ENCODE measurements around the gene CAPZA1. TPM values are rescaled to one million over a fixed set of nuclear protein-coding genes. Genes with fewer than 3 reads are reported as not detected.

The CAPZA1 gene
- total RNA-seq, 1 donor from 2014 or later: 121 TPM

DNA sequence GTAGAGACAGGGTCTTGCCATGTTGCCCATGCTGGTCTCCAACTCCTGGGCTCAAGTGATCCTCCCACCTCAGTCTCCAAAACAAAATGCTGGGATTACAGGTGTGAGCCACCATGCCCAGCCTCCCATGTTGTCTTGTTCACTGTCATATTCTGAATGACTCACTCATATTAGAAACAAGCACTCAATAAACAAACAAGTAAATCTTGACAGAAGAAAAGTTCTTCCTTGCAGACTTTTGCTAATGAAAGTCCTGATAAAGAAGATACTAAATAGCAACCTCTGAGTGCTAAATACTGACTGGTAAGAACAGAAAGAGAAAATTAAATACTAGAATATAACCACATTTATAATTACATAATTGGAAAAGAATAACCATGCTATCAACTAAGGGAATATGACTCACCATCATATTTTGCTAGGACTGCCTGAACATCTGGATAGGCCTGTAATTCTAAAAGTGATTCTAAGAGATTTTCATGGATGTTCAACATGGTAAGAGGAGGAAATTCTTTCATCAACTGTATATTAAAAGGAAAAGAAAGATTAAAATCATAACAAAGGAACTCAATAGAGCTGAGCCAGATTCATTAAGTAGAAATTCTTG, 37.9 kb upstream of the CAPZA1 start:
- DNase-seq (ENCODE audit: low spot score): no peak
- no peaks in the 10 kb centered on the region for H3K27me3 Mint-ChIP-seq (ENCODE audit: low read depth)
- no peak overlapping the region for H3K27ac Mint-ChIP-seq (ENCODE audit: unreplicated experiment)
- H3K36me3 Mint-ChIP-seq (ENCODE audit: low read depth): peaks cover 8% of the 10 kb centered on the region
- peaks cover 8% of the 10 kb centered on the region for H3K4me1 Mint-ChIP-seq (ENCODE audit: low read depth)
- no peaks in the 10 kb centered on the region for H3K9me3 Mint-ChIP-seq (ENCODE audit: low read depth)
- TF ChIP-seq, protein P1, sequence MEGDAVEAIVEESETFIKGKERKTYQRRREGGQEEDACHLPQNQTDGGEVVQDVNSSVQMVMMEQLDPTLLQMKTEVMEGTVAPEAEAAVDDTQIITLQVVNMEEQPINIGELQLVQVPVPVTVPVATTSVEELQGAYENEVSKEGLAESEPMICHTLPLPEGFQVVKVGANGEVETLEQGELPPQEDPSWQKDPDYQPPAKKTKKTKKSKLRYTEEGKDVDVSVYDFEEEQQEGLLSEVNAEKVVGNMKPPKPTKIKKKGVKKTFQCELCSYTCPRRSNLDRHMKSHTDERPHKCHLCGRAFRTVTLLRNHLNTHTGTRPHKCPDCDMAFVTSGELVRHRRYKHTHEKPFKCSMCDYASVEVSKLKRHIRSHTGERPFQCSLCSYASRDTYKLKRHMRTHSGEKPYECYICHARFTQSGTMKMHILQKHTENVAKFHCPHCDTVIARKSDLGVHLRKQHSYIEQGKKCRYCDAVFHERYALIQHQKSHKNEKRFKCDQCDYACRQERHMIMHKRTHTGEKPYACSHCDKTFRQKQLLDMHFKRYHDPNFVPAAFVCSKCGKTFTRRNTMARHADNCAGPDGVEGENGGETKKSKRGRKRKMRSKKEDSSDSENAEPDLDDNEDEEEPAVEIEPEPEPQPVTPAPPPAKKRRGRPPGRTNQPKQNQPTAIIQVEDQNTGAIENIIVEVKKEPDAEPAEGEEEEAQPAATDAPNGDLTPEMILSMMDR (IDR thresholded peaks at IDR 0.05): no peak
- no peak overlapping the region for H3K4me3 Mint-ChIP-seq (ENCODE audit: unreplicated experiment)

DNA sequence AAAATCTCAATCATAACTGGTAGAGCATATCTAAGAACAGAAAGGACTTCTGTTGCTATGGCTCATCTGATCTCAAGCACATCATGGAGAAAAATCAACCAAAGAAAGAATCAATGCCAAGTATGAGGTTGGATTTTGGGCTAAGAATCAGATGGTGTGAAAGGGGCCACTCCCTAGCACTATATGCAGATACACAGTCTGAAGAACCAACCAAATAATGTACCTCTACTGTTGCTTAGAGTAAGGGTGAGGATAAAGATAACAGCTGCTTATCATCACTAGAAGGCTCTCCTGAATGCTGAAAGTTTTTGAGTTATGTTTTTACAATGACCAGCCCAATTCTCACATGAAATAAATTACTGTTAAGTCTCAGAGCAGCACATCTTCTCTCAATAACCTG, 36.3 kb upstream of the CAPZA1 start:
- TF ChIP-seq, protein P1 (IDR thresholded peaks at IDR 0.05): no peak
- Mint-ChIP-seq H3K4me1 (ENCODE audit: low read depth) (peaks cover 8% of the 10 kb centered on the region), H3K27me3 (ENCODE audit: low read depth) (no peaks in the 10 kb centered on the region), H3K27ac (ENCODE audit: unreplicated experiment) (no peak overlapping the region), H3K36me3 (ENCODE audit: low read depth) (peaks cover 14% of the 10 kb centered on the region), H3K4me3 (ENCODE audit: unreplicated experiment) (no peak overlapping the region), H3K9me3 (ENCODE audit: low read depth) (peaks cover 6% of the 10 kb centered on the region)
- DNase-seq (ENCODE audit: low spot score): no peak

DNA sequence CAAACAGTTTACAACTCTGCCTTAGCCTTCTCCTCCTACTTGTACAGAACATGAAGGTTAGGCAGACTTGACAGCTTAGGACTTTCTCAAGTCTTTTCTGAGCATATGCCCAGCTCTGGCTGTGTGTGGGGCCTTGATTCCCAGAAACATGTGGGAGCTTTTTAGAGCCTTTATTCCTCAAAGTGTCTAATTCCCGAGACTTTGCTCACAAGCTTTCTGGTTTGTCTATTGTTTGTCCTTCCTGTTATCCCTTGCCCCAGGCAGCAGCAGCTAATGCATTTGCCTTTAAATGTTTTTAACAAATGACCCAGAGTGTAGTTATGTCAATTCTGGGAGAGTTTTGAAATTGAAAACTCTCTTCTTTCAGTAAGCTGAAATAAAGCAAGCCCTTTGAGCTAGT, 29.9 kb upstream of the CAPZA1 start:
- Mint-ChIP-seq H3K4me3 (ENCODE audit: unreplicated experiment) (no peak overlapping the region), H3K27me3 (ENCODE audit: low read depth) (no peaks in the 10 kb centered on the region), H3K4me1 (ENCODE audit: low read depth) (peaks cover 3% of the 10 kb centered on the region), H3K36me3 (ENCODE audit: low read depth) (peaks cover 26% of the 10 kb centered on the region), H3K27ac (ENCODE audit: unreplicated experiment) (no peak overlapping the region), H3K9me3 (ENCODE audit: low read depth) (peaks cover 18% of the 10 kb centered on the region)
- no peak for DNase-seq (ENCODE audit: low spot score)
- TF ChIP-seq, protein P1 (IDR thresholded peaks at IDR 0.05): no peak

DNA sequence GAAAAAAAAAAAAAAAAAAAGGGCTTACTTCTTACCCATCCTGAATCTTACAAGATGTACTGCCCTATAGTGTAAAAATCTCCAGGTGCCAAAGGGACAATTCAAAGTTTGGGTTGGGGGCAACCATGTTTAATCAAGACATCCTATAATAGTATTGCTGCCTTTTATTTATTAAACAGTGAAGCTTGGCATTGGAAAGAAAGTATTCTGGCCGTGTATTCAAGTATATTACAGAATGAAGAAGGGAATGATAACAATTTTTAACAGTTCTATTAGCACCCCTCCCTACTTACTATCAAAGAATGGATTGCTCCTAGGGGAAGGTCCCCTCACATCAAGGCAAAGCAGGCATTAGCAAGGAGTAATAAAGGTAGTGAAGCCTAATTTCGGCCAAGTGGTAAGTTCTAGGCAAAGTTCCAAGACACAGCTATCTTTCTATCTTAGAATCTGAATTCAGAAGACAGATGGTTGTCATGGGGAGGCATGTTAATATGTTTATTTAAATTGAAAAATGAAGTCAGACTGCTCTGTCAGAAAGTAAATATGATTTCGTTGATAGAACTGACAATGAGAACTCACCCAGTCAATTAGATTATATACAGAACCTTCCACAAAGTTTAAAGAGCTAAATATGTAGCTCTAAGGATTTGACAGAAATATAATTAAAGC, 25.3 kb upstream of the CAPZA1 start:
- H3K4me3 Mint-ChIP-seq (ENCODE audit: unreplicated experiment): no peak overlapping the region
- H3K27me3 Mint-ChIP-seq (ENCODE audit: low read depth): no peaks in the 10 kb centered on the region
- TF ChIP-seq, protein P1 (IDR thresholded peaks at IDR 0.05): no peak
- no peak overlapping the region for H3K27ac Mint-ChIP-seq (ENCODE audit: unreplicated experiment)
- DNase-seq (ENCODE audit: low spot score): no peak
- H3K36me3 Mint-ChIP-seq (ENCODE audit: low read depth): peaks cover 12% of the 10 kb centered on the region
- H3K9me3 Mint-ChIP-seq (ENCODE audit: low read depth): peaks cover 6% of the 10 kb centered on the region
- peaks cover 3% of the 10 kb centered on the region for H3K4me1 Mint-ChIP-seq (ENCODE audit: low read depth)

DNA sequence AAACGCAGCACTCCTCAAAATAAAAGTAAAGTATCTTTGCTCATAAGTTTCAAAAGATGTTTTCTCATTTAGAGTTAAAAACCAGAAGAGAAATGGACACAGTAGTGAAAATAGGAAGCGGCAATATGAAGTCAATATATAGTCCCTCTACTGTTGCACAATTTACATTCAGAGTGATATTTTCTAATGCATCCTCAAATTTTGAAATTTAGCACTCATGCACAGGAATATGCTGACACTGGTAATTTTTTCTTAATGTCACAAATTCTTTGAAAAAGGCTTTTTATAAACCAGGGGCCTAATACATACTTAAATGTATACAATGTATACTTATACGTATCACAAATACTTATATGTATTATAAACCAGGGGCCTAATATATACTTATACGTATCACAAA, 20.2 kb upstream of the CAPZA1 start:
- Mint-ChIP-seq H3K4me1 (ENCODE audit: low read depth) (no peaks in the 10 kb centered on the region), H3K9me3 (ENCODE audit: low read depth) (no peaks in the 10 kb centered on the region)
- TF ChIP-seq, protein P1 (IDR thresholded peaks at IDR 0.05): no peak

More for the DNA sequence above, 20.2 kb upstream of the CAPZA1 start:
- peaks cover 13% of the 10 kb centered on the region for H3K36me3 Mint-ChIP-seq (ENCODE audit: low read depth)
- no peak for DNase-seq (ENCODE audit: low spot score)
- H3K27ac Mint-ChIP-seq (ENCODE audit: unreplicated experiment): no peak overlapping the region
- H3K27me3 Mint-ChIP-seq (ENCODE audit: low read depth): no peaks in the 10 kb centered on the region
- no peak overlapping the region for H3K4me3 Mint-ChIP-seq (ENCODE audit: unreplicated experiment)

All from chondrocyte (in vitro differentiated cells).